ENCODE measurements around the gene ATP5F1D. TPM values are rescaled to one million over a fixed set of nuclear protein-coding genes. Genes with fewer than 3 reads are reported as not detected.

The ATP5F1D gene
- total and polyA plus RNA-seq, 2 of the 13 experiments (the other 11 are each of a cell fraction or from before 2014, with no cell fraction given) = 39.4 to 78.7 TPM

DNA sequence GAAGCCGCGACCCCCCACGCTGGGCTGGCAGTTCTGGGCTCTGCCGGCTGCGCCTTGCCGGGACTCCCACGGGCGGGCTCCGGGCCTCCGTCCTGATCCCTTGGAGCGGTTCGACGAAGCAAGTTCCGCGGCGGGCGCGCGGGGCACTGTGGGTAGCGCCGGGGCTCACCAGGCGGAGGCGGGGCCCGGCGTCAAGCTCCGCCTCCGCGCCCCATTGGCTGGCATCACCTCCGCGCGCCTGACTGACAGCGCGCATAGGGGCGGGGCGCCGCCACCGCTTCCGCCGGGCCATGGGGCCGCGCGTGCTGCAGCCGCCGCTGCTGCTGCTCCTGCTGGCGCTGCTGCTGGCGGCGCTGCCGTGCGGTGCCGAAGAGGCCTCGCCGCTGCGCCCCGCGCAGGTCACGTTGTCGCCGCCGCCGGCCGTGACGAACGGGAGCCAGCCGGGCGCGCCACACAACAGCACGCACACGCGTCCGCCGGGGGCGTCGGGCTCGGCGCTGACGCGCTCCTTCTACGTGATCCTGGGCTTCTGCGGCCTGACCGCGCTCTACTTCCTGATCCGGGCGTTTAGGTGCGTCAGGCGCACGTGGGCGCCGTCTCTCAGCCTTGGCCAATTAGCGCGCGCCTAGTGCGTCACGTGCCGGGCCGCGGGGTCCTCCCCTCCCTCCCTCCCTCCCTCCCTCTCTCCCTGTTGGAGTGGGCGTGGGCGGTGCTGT is 33.9 kb downstream of the ATP5F1D start, which contains the start of gene FAM174C (continued):
- TF ChIP-seq, protein P1, sequence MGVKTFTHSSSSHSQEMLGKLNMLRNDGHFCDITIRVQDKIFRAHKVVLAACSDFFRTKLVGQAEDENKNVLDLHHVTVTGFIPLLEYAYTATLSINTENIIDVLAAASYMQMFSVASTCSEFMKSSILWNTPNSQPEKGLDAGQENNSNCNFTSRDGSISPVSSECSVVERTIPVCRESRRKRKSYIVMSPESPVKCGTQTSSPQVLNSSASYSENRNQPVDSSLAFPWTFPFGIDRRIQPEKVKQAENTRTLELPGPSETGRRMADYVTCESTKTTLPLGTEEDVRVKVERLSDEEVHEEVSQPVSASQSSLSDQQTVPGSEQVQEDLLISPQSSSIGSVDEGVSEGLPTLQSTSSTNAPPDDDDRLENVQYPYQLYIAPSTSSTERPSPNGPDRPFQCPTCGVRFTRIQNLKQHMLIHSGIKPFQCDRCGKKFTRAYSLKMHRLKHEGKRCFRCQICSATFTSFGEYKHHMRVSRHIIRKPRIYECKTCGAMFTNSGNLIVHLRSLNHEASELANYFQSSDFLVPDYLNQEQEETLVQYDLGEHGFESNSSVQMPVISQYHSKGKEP (CRISPR knock-in tag; IDR thresholded peaks at IDR 0.05) = no peak
- TF ChIP-seq DMAP1 (CRISPR knock-in tag; IDR thresholded peaks at IDR 0.05) (peak; percentile 57), ZNF446 (CRISPR knock-in tag; IDR thresholded peaks at IDR 0.05) (no peak; the same call in 1 of the 2 replicates), GABPA (IDR thresholded peaks at IDR 0.05; ENCODE audit: low read depth, low read length) (no peak), GABPA (CRISPR knock-in tag; IDR thresholded peaks at IDR 0.05; ENCODE audit: low read depth) (peak; percentile 52; the same call in 1 of the 2 replicates), SNAPC2 (CRISPR knock-in tag; IDR thresholded peaks at IDR 0.05) (0 out of 2 replicates have a peak, but pooled peaks have one; percentile 26), TOE1 (CRISPR knock-in tag; IDR thresholded peaks at IDR 0.05) (no peak), ZNF432 (CRISPR knock-in tag; IDR thresholded peaks at IDR 0.05; ENCODE audit: borderline replicate concordance) (no peak), ZNF850 (CRISPR knock-in tag; conservative IDR thresholded peaks at IDR 0.05) (no peak), ZNF713 (CRISPR knock-in tag; IDR thresholded peaks at IDR 0.05) (no peak), HES4 (CRISPR knock-in tag; IDR thresholded peaks at IDR 0.05; ENCODE audit: borderline replicate concordance) (no peak), BCL6 (CRISPR knock-in tag; IDR thresholded peaks at IDR 0.05) (no peak), ZNF136 (CRISPR knock-in tag; IDR thresholded peaks at IDR 0.05; ENCODE audit: low read depth) (no peak), YEATS4 (CRISPR knock-in tag; IDR thresholded peaks at IDR 0.05; ENCODE audit: borderline replicate concordance) (peak; percentile 96), ZNF567 (CRISPR knock-in tag; IDR thresholded peaks at IDR 0.05; ENCODE audit: borderline replicate concordance) (0 out of 2 replicates have a peak, but pooled peaks have one; percentile 74), KLF15 (CRISPR knock-in tag; IDR thresholded peaks at IDR 0.05; ENCODE audit: borderline replicate concordance) (no peak), HNRNPK (IDR thresholded peaks at IDR 0.05; ENCODE audit: low read depth, low read length, poor library complexity, severe bottlenecking) (no peak), RNF2 (conservative IDR thresholded peaks at IDR 0.05; ENCODE audit: low read depth) (peak; percentile 97), SOX5 (CRISPR knock-in tag; IDR thresholded peaks at IDR 0.05; ENCODE audit: borderline replicate concordance) (no peak), ZSCAN22 (CRISPR knock-in tag; IDR thresholded peaks at IDR 0.05) (no peak)
- TF ChIP-seq, protein P2, sequence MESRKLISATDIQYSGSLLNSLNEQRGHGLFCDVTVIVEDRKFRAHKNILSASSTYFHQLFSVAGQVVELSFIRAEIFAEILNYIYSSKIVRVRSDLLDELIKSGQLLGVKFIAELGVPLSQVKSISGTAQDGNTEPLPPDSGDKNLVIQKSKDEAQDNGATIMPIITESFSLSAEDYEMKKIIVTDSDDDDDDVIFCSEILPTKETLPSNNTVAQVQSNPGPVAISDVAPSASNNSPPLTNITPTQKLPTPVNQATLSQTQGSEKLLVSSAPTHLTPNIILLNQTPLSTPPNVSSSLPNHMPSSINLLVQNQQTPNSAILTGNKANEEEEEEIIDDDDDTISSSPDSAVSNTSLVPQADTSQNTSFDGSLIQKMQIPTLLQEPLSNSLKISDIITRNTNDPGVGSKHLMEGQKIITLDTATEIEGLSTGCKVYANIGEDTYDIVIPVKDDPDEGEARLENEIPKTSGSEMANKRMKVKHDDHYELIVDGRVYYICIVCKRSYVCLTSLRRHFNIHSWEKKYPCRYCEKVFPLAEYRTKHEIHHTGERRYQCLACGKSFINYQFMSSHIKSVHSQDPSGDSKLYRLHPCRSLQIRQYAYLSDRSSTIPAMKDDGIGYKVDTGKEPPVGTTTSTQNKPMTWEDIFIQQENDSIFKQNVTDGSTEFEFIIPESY (CRISPR knock-in tag; IDR thresholded peaks at IDR 0.05) = no peak; the same call in 1 of the 2 replicates
- TF ChIP-seq, protein P3, sequence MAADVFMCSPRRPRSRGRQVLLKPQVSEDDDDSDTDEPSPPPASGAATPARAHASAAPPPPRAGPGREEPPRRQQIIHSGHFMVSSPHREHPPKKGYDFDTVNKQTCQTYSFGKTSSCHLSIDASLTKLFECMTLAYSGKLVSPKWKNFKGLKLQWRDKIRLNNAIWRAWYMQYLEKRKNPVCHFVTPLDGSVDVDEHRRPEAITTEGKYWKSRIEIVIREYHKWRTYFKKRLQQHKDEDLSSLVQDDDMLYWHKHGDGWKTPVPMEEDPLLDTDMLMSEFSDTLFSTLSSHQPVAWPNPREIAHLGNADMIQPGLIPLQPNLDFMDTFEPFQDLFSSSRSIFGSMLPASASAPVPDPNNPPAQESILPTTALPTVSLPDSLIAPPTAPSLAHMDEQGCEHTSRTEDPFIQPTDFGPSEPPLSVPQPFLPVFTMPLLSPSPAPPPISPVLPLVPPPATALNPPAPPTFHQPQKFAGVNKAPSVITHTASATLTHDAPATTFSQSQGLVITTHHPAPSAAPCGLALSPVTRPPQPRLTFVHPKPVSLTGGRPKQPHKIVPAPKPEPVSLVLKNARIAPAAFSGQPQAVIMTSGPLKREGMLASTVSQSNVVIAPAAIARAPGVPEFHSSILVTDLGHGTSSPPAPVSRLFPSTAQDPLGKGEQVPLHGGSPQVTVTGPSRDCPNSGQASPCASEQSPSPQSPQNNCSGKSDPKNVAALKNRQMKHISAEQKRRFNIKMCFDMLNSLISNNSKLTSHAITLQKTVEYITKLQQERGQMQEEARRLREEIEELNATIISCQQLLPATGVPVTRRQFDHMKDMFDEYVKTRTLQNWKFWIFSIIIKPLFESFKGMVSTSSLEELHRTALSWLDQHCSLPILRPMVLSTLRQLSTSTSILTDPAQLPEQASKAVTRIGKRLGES (CRISPR knock-in tag; IDR thresholded peaks at IDR 0.05; ENCODE audit: borderline replicate concordance) = no peak
- TF ChIP-seq, protein P4, sequence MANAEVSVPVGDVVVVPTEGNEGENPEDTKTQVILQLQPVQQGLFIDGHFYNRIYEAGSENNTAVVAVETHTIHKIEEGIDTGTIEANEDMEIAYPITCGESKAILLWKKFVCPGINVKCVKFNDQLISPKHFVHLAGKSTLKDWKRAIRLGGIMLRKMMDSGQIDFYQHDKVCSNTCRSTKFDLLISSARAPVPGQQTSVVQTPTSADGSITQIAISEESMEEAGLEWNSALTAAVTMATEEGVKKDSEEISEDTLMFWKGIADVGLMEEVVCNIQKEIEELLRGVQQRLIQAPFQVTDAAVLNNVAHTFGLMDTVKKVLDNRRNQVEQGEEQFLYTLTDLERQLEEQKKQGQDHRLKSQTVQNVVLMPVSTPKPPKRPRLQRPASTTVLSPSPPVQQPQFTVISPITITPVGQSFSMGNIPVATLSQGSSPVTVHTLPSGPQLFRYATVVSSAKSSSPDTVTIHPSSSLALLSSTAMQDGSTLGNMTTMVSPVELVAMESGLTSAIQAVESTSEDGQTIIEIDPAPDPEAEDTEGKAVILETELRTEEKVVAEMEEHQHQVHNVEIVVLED (CRISPR knock-in tag; IDR thresholded peaks at IDR 0.05; ENCODE audit: borderline replicate concordance) = peak; percentile 94

Measured in HepG2 (cell line).